ENCODE measurements around the gene NRG2. TPM values are rescaled to one million over a fixed set of nuclear protein-coding genes. Genes with fewer than 3 reads are reported as not detected.

NRG2 gene
- total RNA-seq, 1 donor from 2014 or later: under 0.01 TPM

GRCh38 chr5:139863855-139864558 is 179.1 kb downstream of the NRG2 start:
- no peaks in the 10 kb centered on the region for H3K27me3 ChIP-seq (ENCODE audit: control insufficient read depth, insufficient read depth, low read length)
- no peak overlapping the region for H3K4me3 ChIP-seq (ENCODE audit: low read depth, low read length)
- FAIRE-seq (no peak), DNase-seq (ENCODE audit: low read depth) (peak; percentile 30)
- TF ChIP-seq CTCF (IDR thresholded peaks at IDR 0.05; ENCODE audit: insufficient read depth, low read length, severe bottlenecking): peak; percentile 94
- no peaks in the 10 kb centered on the region for H3K36me3 ChIP-seq (ENCODE audit: control insufficient read depth, insufficient read depth, low read length)

GRCh38 chr5:139863361-139863760 is 179.7 kb downstream of the NRG2 start:
- H3K36me3 ChIP-seq (ENCODE audit: control insufficient read depth, insufficient read depth, low read length): no peaks in the 10 kb centered on the region
- TF ChIP-seq CTCF (IDR thresholded peaks at IDR 0.05; ENCODE audit: insufficient read depth, low read length, severe bottlenecking): no peak

GRCh38 chr5:139862803-139863202 is 180.3 kb downstream of the NRG2 start:
- no peak overlapping the region for H3K4me3 ChIP-seq (ENCODE audit: low read depth, low read length)
- H3K36me3 ChIP-seq (ENCODE audit: control insufficient read depth, insufficient read depth, low read length): no peaks in the 10 kb centered on the region
- FAIRE-seq (no peak), DNase-seq (ENCODE audit: low read depth) (no peak)
- TF ChIP-seq CTCF (IDR thresholded peaks at IDR 0.05; ENCODE audit: insufficient read depth, low read length, severe bottlenecking): peak; percentile 29
- no peaks in the 10 kb centered on the region for H3K27me3 ChIP-seq (ENCODE audit: control insufficient read depth, insufficient read depth, low read length)

More at GRCh38 chr5:139863361-139863760, 179.7 kb downstream of the NRG2 start:
- no peak for FAIRE-seq
- Histone ChIP-seq H3K4me3 (ENCODE audit: low read depth, low read length) (no peak overlapping the region), H3K27me3 (ENCODE audit: control insufficient read depth, insufficient read depth, low read length) (no peaks in the 10 kb centered on the region)
- peak; percentile 50 for DNase-seq (ENCODE audit: low read depth)

- Histone ChIP-seq H3K4me3 (ENCODE audit: low read depth, low read length) (no peak overlapping the region), H3K27me3 (ENCODE audit: control insufficient read depth, insufficient read depth, low read length) (peaks cover 3% of the 10 kb centered on the region), H3K36me3 (ENCODE audit: control insufficient read depth, insufficient read depth, low read length) (no peaks in the 10 kb centered on the region)
- peak; percentile 85 for FAIRE-seq
- no peak for DNase-seq (ENCODE audit: low read depth)
- TF ChIP-seq CTCF (IDR thresholded peaks at IDR 0.05; ENCODE audit: insufficient read depth, low read length, severe bottlenecking): no peak
Observed at GRCh38 chr5:139862313-139862712, 180.8 kb downstream of the NRG2 start.

GRCh38 chr5:139861889-139862207 is 181.3 kb downstream of the NRG2 start:
- Histone ChIP-seq H3K27me3 (ENCODE audit: control insufficient read depth, insufficient read depth, low read length) (peaks cover 5% of the 10 kb centered on the region), H3K36me3 (ENCODE audit: control insufficient read depth, insufficient read depth, low read length) (no peaks in the 10 kb centered on the region), H3K4me3 (ENCODE audit: low read depth, low read length) (no peak overlapping the region)
- TF ChIP-seq CTCF (IDR thresholded peaks at IDR 0.05; ENCODE audit: insufficient read depth, low read length, severe bottlenecking): no peak
- no peak for DNase-seq (ENCODE audit: low read depth)
- FAIRE-seq: no peak

Data from bronchial epithelial cell (primary cell).